Vagina (tissue), 2 donors: ENCODE measurements around the gene CDH18. TPM values are rescaled to one million over a fixed set of nuclear protein-coding genes. Genes with fewer than 3 reads are reported as not detected.

Source experiments
- DNase-seq, 2 donors: peaks; one replicate each; pipeline ENCODE4 v3.0.0-alpha.2; 2017; ENCODE audit errors: extremely low spot score in 2 of 2
- H3K27ac ChIP-seq: fragments of 200-600 bp; sonication (generic); one replicate; pipeline ENCODE4 v1.5.1; 2019
- H3K27me3 ChIP-seq: fragments of 200-600 bp; sonication (generic); one replicate; pipeline ENCODE4 v1.5.1; 2019
- H3K36me3 ChIP-seq, 2 donors: fragments of 200-600 bp; sonication (generic); one replicate each; pipeline ENCODE4 v1.5.1; 2017 to 2019
- H3K4me1 ChIP-seq: fragments of 200-600 bp; sonication (generic); one replicate; pipeline ENCODE4 v1.5.1; 2019
- H3K4me3 ChIP-seq, 2 donors: fragments of 200-600 bp; sonication (generic); 1 replicate in 1 of 2; 2 replicates in 1 of 2; pipeline ENCODE4 v1.5.1; 2016 to 2019
- H3K9me3 ChIP-seq: fragments of 200-600 bp; sonication (generic); one replicate; pipeline ENCODE4 v1.5.1; 2019
- CTCF ChIP-seq, 3 experiments: fragments of 450-650 bp in 2 of 3; fragments of 200-600 bp in 1 of 3; sonication (generic) in 1 of 3; IDR thresholded peaks; one replicate each; pipeline ENCODE4 v1.5.1; 2017 to 2019; ENCODE audit warnings: antibody characterized with exemption in 3 of 3, mild to moderate bottlenecking in 2 of 3, moderate library complexity in 2 of 3
- POLR2A ChIP-seq, 2 donors: fragments of 450-650 bp; IDR thresholded peaks; one replicate each; pipeline ENCODE4 v1.6.1; 2017; ENCODE audit warnings: antibody characterized with exemption in 2 of 2, mild to moderate bottlenecking in 2 of 2, moderate library complexity in 2 of 2
- POLR2AphosphoS5 ChIP-seq, 2 donors: sonication (generic); formaldehyde crosslinking; IDR thresholded peaks; one replicate each; pipeline ENCODE4 v1.9.0; 2017; ENCODE audit warnings: antibody characterized with exemption in 2 of 2, mild to moderate bottlenecking in 2 of 2, low read depth in 1 of 2; ENCODE audit not compliant: insufficient read depth in 1 of 2
- intact Hi-C: fragments of 100-400 bp; cut with DNase I; formaldehyde crosslinking; loops from one replicate; pipeline ENCODE4 v1.15.1; 2023
- total RNA-seq: library from RNA; depleted of rRNA; stranded (reverse); fragments of >200 nt; gene quantifications from one replicate; pipeline ENCODE4 v1.2.3, GENCODE V29; 2016

CDH18 gene
- total RNA-seq, 1 donor from 2014 or later, result not detected

DNA sequence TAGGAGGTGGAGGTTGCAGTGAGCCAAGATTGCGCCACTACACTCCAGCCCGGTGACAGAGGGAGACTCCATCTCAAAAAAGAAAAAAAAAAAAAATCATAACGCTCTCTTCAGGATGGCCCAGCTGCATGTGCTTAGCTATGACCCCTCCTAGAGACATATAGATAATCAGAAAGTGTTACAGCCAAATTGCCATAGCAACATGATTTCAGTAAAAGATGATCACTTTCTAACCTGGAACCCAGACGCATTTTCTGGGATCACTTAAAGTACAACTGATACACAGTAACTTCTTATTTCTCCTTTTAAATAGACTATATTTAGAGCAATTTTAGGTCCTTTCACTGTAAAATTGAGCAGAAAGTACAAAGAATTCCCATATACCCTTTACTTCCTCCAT is 372.9 kb downstream of the CDH18 start:
- Histone ChIP-seq H3K4me3 (no peak overlapping the region), H3K27me3 (no peaks in the 10 kb centered on the region), H3K4me1 (no peaks in the 10 kb centered on the region), H3K36me3 (no peaks in the 10 kb centered on the region), H3K9me3 (no peaks in the 10 kb centered on the region), H3K27ac (no peak overlapping the region)
- intact Hi-C loops, result no loop called here
- TF ChIP-seq POLR2AphosphoS5 (IDR thresholded peaks at IDR 0.05; ENCODE audit: insufficient read depth in 1 of 2, low read depth in 1 of 2) (no peak), POLR2A (IDR thresholded peaks at IDR 0.05) (no peak), CTCF (IDR thresholded peaks at IDR 0.05) (no peak)
- no peak for DNase-seq

DNA sequence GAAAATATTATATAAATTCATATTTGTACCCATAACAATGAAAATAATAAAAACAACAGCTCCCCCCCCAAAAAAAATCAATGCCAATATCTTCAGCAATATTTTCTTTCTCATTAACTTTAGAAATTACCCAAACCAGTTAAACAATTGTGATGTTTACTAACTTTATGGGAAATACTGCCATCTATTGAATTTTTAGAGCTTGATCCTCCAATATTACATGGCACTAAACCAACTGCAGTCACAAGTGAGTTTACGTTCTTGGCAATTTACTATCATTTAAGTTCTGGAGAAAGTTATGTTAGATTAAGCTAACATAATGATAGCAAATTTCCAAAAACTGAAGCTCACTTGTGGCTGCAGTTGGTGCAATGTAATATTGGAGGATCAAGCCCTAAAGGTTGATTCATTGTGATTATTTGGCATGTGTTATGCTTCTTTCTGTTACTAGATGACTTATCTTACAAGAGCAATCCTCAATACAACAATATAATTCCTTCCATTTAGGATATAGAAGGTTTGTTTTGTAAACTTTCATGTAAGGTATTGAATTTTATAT is 379.5 kb downstream of the CDH18 start:
- no peaks in the 10 kb centered on the region for H3K27me3 ChIP-seq
- no peak for TF ChIP-seq POLR2AphosphoS5 (IDR thresholded peaks at IDR 0.05; ENCODE audit: insufficient read depth in 1 of 2, low read depth in 1 of 2)
- no peak for TF ChIP-seq POLR2A (IDR thresholded peaks at IDR 0.05)
- TF ChIP-seq CTCF (IDR thresholded peaks at IDR 0.05), result no peak
- no peak overlapping the region for H3K27ac ChIP-seq
- DNase-seq, result no peak
- intact Hi-C loops, result no loop called here
- no peak overlapping the region for H3K4me3 ChIP-seq
- no peaks in the 10 kb centered on the region for H3K9me3 ChIP-seq
- H3K36me3 ChIP-seq, result no peaks in the 10 kb centered on the region
- no peaks in the 10 kb centered on the region for H3K4me1 ChIP-seq

- H3K4me3 ChIP-seq, result no peak overlapping the region
- no peaks in the 10 kb centered on the region for H3K27me3 ChIP-seq
- no peaks in the 10 kb centered on the region for H3K36me3 ChIP-seq
- no peak for DNase-seq
- no peak for TF ChIP-seq POLR2AphosphoS5 (IDR thresholded peaks at IDR 0.05; ENCODE audit: insufficient read depth in 1 of 2, low read depth in 1 of 2)
- TF ChIP-seq POLR2A (IDR thresholded peaks at IDR 0.05), result no peak
- no peak for TF ChIP-seq CTCF (IDR thresholded peaks at IDR 0.05)
- intact Hi-C loops, result no loop called here
- H3K27ac ChIP-seq, result no peak overlapping the region
- H3K4me1 ChIP-seq, result no peaks in the 10 kb centered on the region
- no peaks in the 10 kb centered on the region for H3K9me3 ChIP-seq
Observed at GRCh38 chr5:19605846-19606407, 382.1 kb downstream of the CDH18 start.

DNA sequence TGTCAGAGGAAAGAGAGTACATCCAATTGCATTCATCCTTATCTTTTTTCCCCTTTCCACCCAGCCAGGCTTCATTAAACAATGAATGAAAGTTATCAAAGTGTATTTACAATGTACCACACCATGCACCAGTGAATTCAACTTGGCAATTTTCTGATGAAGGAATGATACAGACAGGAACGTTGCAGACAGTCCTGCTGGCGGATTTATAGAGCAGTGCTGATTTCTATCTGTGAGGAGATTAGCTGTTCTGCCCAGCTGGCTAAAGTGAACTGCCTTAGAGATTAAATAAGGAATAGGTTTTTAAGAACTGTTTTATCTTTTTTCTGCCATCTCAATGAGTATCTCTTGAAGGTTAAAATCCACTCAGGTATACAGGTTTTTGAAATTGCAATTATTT is 403.9 kb downstream of the CDH18 start:
- Histone ChIP-seq H3K27ac (no peak overlapping the region), H3K9me3 (no peaks in the 10 kb centered on the region), H3K4me1 (no peaks in the 10 kb centered on the region), H3K36me3 (no peaks in the 10 kb centered on the region), H3K4me3 (no peak overlapping the region), H3K27me3 (no peaks in the 10 kb centered on the region)
- TF ChIP-seq CTCF (IDR thresholded peaks at IDR 0.05), result no peak
- TF ChIP-seq POLR2A (IDR thresholded peaks at IDR 0.05), result no peak
- no peak for TF ChIP-seq POLR2AphosphoS5 (IDR thresholded peaks at IDR 0.05; ENCODE audit: insufficient read depth in 1 of 2, low read depth in 1 of 2)
- intact Hi-C loops, result no loop called here
- no peak for DNase-seq

DNA sequence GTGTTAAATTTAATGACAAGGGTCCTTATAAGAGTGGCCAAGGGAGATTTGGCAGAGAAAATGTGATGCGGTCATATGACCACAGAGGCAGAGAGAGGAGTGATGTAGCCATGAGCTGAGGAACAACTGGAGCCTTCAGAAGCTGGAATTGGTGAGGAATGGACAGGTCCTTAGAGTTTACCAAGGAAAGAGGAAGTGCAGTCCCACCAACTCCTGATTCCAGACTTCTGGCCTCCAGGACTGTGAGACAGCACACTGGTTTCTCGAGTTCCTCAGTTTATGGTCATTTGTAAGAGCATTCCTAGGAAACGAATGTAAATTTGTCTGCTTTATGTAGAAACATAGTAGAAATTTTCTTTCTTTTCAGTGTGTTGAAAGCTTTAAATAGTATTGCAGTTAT is 410.1 kb downstream of the CDH18 start:
- Histone ChIP-seq H3K4me1 (no peaks in the 10 kb centered on the region), H3K27ac (no peak overlapping the region), H3K27me3 (no peaks in the 10 kb centered on the region), H3K36me3 (no peaks in the 10 kb centered on the region), H3K9me3 (no peaks in the 10 kb centered on the region), H3K4me3 (no peak overlapping the region)
- intact Hi-C loops, result no loop called here
- DNase-seq, result no peak
- TF ChIP-seq CTCF (IDR thresholded peaks at IDR 0.05), result no peak
- TF ChIP-seq POLR2A (IDR thresholded peaks at IDR 0.05), result no peak
- TF ChIP-seq POLR2AphosphoS5 (IDR thresholded peaks at IDR 0.05; ENCODE audit: insufficient read depth in 1 of 2, low read depth in 1 of 2), result no peak
